ENCODE measurements around the gene ADGRL1.

GRCh38 chr19:14148751-14149410 is 57.1 kb downstream of the ADGRL1 start:
- TF ChIP-seq ZNF274 (IDR thresholded peaks at IDR 0.05; ENCODE audit: low read depth, low read length): no peak
- TF ChIP-seq YY1 (IDR thresholded peaks at IDR 0.05; ENCODE audit: insufficient read depth, insufficient read length): no peak
- no peak for TF ChIP-seq SUZ12 (IDR thresholded peaks at IDR 0.05; ENCODE audit: extremely low read depth, insufficient read depth, insufficient read length)

Measured in NT2/D1 (cell line).